IMR-90 (cell line): ENCODE measurements around the gene ARHGAP12.

Source experiments
- CEBPB ChIP-seq: IDR thresholded peaks from 2 replicates; pipeline ENCODE4 v1.6.1; 2012; ENCODE audit warnings: low read depth, low read length, improper control_type of control experiment
- CTCF ChIP-seq: conservative IDR thresholded peaks from 2 replicates; pipeline ENCODE4 v1.5.1; 2012; ENCODE audit warnings: mild to moderate bottlenecking, low read depth, low read length, improper control_type of control experiment
- MXI1 ChIP-seq: IDR thresholded peaks from 2 replicates; pipeline ENCODE4 v1.6.1; 2012; ENCODE audit warnings: low read depth, mild to moderate bottlenecking, low read length, moderate library complexity, borderline replicate concordance
- POLR2A ChIP-seq: IDR thresholded peaks from 2 replicates; pipeline ENCODE4 v1.6.1; 2012; ENCODE audit warnings: mild to moderate bottlenecking, low read depth, low read length
- RAD21 ChIP-seq: IDR thresholded peaks from 2 replicates; pipeline ENCODE4 v1.6.1; 2012; ENCODE audit warnings: low read length, improper control_type of control experiment
- RFX5 ChIP-seq: IDR thresholded peaks from 2 replicates; pipeline ENCODE4 v1.8.0; 2012; ENCODE audit warnings: low read depth, mild to moderate bottlenecking, low read length, moderate library complexity
- SMC3 ChIP-seq: fragments of 150-350 bp; IDR thresholded peaks from 2 replicates; pipeline ENCODE4 v1.6.1; 2016; ENCODE audit warnings: low read depth, mild to moderate bottlenecking, antibody characterized with exemption, low read length, moderate library complexity
- USF2 ChIP-seq: fragments of 150-350 bp; IDR thresholded peaks from 2 replicates; pipeline ENCODE4 v1.6.1; 2017; ENCODE audit warnings: mild to moderate bottlenecking, antibody characterized with exemption, low read length, low read depth

DNA sequence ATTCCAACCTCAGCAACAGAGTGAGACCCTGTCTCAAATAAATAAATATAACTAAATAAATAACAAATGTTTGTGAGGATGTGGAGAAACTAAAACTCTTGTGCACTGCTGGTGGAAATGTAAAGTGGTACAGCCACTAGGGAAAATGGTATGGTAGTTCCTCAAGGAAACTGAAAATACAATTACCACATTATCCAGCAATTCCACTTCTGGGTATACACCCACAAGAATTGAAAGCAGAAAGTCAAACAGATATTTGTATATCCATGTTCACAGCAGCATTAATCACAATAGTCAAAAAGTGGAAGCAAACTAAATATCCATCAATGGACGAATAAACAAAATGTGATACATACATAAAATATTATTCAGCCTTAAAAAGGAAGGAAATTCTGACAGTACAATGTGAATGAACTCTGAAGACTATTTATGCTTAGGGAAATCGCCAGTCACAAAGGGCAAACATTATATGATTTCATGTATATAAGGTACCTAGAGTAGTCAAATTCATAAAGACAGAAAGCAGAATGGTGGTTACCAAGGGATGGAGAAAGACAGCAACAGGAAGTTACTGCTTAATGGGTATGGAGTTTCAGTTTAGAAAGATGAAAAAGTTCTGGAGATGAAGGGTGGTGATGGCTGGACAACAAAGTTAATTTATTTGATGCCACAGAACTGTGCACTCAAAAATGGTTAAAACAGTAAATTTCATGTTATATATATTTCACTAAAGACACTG lies 9.8 kb downstream of the ARHGAP12 start:
- TF ChIP-seq CTCF (no peak), POLR2A (no peak), RFX5 (no peak), CEBPB (no peak), USF2 (no peak), SMC3 (no peak), MXI1 (no peak), RAD21 (no peak)
